HCT116 (cell line): Measurements from ENCODE around the gene DDR1.

ENCODE experiments used
- EZH2 ChIP-seq: fragments of 200-600 bp; sonication (generic); IDR thresholded peaks from 2 replicates; pipeline ENCODE4 v1.6.1; 2017; ENCODE audit warnings: antibody characterized with exemption, mixed run types
- POLR2A ChIP-seq: IDR thresholded peaks from 2 replicates; pipeline ENCODE4 v1.7.0; 2011; ENCODE audit warnings: borderline replicate concordance; ENCODE audit not compliant: insufficient read depth, insufficient read length; ENCODE audit errors: extremely low read depth
- POLR2AphosphoS5 ChIP-seq: IDR thresholded peaks from 2 replicates; pipeline ENCODE4 v1.6.1; 2011; ENCODE audit warnings: mild to moderate bottlenecking, low read depth, low read length, moderate library complexity
- RAD21 ChIP-seq: IDR thresholded peaks from 2 replicates; pipeline ENCODE4 v1.6.1; 2012; ENCODE audit warnings: low read depth, mild to moderate bottlenecking
- SRF ChIP-seq: IDR thresholded peaks from 2 replicates; pipeline ENCODE4 v1.6.1; 2012; ENCODE audit warnings: low read depth
- TCF7L2 ChIP-seq: IDR thresholded peaks from 2 replicates; pipeline ENCODE4 v1.7.0; 2011; ENCODE audit warnings: borderline replicate concordance, inconsistent platforms; ENCODE audit not compliant: insufficient read depth, insufficient read length; ENCODE audit errors: extremely low read depth
- ZNF274 ChIP-seq: fragments of 200-500 bp; sonication (Bioruptor generic); IDR thresholded peaks from 2 replicates; pipeline ENCODE4 v1.6.1; 2014; ENCODE audit warnings: mild to moderate bottlenecking, low read depth, low read length, inconsistent platforms
- TF ChIP-seq, protein P1 (sequence below), 3 experiments: fragments of 200-600 bp in 1 of 3; sonication (generic) in 1 of 3; IDR thresholded peaks in 2 of 3; conservative IDR thresholded peaks in 1 of 3; 2 replicates each; pipeline ENCODE4 v1.5.1; 2012 to 2017; ENCODE audit warnings: low read depth in 2 of 3, low read length in 2 of 3, antibody characterized with exemption in 1 of 3, borderline replicate concordance in 1 of 3, control low read depth in 1 of 3, mild to moderate bottlenecking in 1 of 3, mixed read lengths in 1 of 3, mixed run types in 1 of 3, moderate library complexity in 1 of 3; ENCODE audit not compliant: insufficient read depth in 1 of 3
- TF ChIP-seq, protein P2 (sequence below): IDR thresholded peaks from 2 replicates; pipeline ENCODE4 v1.6.1; 2012; ENCODE audit warnings: low read depth

DNA sequence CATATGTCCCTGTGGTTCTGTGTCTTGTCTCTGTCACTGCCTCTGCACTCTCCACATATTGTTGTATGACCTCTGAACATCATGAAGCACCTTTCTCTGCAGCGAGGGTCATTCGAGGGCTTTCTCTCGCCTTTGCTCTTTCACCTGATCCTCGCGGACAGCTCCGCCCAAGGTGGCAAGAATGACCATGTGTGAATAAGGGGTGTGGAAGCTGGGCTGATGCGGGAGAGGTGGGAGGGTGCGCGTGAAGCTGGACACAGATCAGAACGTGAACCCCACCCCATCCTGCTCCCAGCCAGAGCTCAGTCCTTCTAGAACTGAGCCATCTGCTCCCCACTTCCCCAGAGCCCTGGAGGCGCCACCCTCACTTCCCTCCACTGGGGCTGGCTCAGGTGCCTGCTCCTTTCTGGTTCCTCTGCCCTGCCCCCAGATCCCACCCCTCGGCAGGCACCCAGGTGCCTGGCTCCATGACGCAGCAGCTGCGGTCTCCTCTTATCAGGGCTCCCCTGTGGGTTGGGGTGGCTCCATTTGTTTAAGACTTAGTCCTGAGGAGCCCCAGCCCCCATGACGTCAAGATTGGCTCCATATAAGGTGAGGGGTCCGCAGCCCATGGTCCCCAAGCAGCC lies 56.2 kb downstream of the DDR1 start, which contains the start of gene MUCL3:
- TF ChIP-seq, protein P1, sequence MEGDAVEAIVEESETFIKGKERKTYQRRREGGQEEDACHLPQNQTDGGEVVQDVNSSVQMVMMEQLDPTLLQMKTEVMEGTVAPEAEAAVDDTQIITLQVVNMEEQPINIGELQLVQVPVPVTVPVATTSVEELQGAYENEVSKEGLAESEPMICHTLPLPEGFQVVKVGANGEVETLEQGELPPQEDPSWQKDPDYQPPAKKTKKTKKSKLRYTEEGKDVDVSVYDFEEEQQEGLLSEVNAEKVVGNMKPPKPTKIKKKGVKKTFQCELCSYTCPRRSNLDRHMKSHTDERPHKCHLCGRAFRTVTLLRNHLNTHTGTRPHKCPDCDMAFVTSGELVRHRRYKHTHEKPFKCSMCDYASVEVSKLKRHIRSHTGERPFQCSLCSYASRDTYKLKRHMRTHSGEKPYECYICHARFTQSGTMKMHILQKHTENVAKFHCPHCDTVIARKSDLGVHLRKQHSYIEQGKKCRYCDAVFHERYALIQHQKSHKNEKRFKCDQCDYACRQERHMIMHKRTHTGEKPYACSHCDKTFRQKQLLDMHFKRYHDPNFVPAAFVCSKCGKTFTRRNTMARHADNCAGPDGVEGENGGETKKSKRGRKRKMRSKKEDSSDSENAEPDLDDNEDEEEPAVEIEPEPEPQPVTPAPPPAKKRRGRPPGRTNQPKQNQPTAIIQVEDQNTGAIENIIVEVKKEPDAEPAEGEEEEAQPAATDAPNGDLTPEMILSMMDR (IDR thresholded peaks at IDR 0.05 in 2 of 3, conservative IDR thresholded peaks at IDR 0.05 in 1 of 3; ENCODE audit: borderline replicate concordance in 1 of 3, insufficient read depth in 1 of 3, low read depth in 2 of 3, low read length in 2 of 3): no peak
- TF ChIP-seq POLR2A: no peak
- TF ChIP-seq, protein P2, sequence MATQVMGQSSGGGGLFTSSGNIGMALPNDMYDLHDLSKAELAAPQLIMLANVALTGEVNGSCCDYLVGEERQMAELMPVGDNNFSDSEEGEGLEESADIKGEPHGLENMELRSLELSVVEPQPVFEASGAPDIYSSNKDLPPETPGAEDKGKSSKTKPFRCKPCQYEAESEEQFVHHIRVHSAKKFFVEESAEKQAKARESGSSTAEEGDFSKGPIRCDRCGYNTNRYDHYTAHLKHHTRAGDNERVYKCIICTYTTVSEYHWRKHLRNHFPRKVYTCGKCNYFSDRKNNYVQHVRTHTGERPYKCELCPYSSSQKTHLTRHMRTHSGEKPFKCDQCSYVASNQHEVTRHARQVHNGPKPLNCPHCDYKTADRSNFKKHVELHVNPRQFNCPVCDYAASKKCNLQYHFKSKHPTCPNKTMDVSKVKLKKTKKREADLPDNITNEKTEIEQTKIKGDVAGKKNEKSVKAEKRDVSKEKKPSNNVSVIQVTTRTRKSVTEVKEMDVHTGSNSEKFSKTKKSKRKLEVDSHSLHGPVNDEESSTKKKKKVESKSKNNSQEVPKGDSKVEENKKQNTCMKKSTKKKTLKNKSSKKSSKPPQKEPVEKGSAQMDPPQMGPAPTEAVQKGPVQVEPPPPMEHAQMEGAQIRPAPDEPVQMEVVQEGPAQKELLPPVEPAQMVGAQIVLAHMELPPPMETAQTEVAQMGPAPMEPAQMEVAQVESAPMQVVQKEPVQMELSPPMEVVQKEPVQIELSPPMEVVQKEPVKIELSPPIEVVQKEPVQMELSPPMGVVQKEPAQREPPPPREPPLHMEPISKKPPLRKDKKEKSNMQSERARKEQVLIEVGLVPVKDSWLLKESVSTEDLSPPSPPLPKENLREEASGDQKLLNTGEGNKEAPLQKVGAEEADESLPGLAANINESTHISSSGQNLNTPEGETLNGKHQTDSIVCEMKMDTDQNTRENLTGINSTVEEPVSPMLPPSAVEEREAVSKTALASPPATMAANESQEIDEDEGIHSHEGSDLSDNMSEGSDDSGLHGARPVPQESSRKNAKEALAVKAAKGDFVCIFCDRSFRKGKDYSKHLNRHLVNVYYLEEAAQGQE: no peak
- TF ChIP-seq RAD21: no peak
- TF ChIP-seq EZH2: no peak
- no peak for TF ChIP-seq SRF
- no peak for TF ChIP-seq POLR2AphosphoS5
- TF ChIP-seq TCF7L2: no peak
- no peak for TF ChIP-seq ZNF274
